DMS53 treated with DMSO at 0.1 percent for 48 hours (cell line): ENCODE results near the gene KLHL14.

ENCODE experiments used
- DNase-seq: peaks from one replicate; lab custom pipeline; 2025; ENCODE audit not compliant: unreplicated experiment; lab: John Stamatoyannopoulos, UW

Gene KLHL14

DNA sequence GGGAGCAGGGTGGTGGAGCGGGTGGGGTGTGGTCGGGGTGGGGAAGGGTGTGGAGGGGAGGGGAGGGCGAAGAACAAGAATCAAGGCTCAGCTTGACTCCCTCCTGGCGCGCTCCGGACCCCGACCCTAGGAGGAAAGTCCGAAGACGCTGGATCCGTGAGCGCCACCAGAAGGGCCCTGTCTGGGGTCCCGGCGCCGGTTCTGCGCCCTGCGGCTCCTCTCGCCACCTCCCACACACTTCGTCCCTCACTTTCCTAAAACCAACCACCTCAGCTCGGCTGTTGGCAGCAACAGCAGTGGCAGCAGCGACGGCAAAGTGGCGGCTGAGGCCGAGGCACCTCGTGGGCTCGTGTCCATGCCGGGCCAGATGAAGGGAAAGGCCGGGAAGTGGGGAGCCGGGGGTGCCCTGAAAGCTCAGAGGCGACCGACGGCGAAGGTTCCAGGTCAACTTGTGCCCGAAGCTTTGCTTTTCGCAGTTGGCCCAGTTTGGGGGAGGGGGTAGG is 2.1 kb downstream of the KLHL14 start:
- DNase-seq = no peak

DNA sequence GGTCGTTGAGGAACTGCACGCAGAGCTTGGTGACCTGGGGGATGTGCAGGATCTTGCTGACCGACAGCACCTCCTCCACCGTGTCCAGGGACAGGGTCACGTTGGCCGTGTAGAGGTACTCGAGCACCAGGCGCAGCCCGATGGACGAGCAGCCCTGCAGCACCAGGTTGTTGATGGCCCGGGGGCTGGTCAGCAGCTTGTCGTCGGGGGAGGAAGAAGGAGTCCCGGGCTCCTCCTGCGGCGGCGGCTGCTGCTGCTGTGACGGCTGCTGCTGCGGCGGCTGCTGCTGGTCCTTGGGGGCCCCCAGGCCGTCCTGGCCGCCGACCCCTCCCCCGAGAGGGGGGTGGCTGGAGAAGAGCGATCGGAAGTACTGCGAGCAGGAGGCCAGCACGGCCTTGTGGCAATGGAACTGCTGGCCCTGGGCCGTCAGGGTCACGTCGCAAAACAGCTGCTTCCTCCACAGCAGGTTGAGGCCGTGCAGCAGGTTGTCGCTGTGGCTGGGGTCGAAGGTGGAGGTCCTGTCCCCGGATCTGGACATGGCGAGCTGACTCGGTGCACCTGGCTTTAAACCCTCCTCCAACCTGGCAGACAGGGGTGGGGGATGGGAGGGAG is 2.7 kb downstream of the KLHL14 start:
- DNase-seq = peak; percentile 39

- DNase-seq = peak; percentile 51
These were observed 3.2 kb downstream of the KLHL14 start for GRCh38 chr18:32769586-32770053.

DNA sequence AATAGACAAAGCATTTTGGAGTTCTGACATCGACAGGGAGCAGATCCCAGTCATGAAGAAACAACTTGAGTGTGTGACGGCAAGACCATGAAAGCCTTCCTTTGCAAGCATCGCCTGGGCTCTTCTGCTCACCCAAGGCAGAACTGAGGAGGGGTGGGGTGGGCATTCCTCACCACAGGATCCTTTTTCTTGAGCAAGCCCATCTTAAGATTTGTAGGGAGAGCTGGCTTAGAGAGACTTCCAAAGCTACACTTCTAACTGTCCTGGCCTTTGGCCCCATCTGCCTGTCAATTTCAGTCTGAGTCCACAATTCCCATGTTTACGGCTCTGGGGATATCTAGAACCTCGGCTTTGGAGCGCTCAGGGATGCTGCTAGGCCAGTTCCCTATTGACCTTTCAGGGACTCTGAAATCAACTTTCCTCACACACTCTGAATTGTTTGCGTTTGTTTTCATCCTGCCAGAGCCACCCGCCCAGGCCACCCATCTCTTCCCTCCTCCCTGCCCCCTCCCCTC is 3.7 kb downstream of the KLHL14 start:
- DNase-seq = peak; percentile 51

- DNase-seq = no peak
These were observed 5.4 kb downstream of the KLHL14 start for GRCh38 chr18:32767400-32767799.

DNA sequence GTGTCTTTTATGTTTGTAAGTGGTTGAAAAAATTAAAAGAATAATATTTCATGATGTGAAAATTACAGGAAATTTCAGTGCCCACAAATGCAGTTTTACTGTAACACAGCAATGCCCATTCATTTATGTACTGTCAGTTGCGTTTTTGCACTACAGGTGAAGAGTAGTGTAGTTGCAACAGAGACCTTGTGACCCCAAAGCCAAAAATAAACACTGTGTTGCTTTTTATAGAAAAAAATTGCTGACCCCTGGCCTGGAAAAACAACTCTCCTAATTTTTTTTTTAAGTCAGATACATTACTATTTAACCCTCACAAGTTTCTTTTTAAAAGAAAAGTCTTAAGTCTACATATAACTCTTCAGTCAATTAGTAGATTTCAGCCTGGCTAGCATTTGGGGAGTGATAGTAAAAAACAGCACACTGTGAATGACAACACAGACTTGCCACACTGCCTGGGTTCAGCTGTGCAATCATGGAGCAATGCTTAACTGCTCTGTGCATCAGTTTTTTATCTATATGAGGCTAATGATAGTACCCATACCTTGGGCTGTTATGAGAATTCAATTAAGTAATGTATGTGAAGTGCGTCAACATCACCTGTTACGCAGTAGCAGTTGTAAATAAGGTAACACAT is 8.1 kb downstream of the KLHL14 start:
- DNase-seq = no peak

DNA sequence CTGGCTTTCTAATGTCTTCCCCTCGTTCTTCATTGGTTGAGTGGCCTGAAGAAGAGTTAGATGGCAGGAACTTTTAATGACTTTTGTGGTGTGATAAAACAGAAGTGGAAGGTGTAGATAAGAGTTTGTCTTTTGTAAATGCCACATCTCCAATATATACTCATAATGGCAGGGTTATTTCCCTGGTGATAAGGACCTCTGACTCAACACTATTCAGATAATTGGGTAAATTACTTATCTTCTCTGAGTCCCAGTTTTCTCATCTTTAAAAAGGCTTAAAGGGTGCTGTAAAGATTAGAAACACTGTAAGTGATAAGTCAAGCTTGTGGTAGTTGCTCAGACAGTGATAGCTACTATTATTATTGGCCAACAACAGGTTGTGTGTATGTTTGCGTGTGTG is 9.5 kb downstream of the KLHL14 start:
- DNase-seq = no peak

- DNase-seq = no peak
These were observed 11.6 kb downstream of the KLHL14 start for GRCh38 chr18:32761231-32761630.

DNA sequence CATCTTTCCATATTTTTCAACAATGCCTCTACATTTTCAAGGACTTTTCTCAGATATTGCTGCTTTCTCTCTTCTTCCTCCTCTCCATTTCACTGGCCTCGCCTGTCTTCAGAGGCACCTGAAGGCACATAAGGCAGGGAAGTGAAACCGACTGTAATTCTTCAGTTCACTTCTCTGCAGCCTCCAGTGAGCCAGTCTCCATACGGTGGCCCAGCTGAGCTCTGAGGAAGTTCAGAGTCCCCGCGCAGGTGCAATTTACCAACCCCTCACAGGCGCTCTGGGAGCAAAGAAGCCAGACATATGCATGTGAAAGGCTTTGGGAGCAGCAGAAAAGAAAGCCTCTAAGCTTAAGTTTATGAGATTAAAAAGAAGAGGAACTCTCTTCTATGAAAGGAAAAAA is 12.4 kb downstream of the KLHL14 start:
- no peak for DNase-seq

DNA sequence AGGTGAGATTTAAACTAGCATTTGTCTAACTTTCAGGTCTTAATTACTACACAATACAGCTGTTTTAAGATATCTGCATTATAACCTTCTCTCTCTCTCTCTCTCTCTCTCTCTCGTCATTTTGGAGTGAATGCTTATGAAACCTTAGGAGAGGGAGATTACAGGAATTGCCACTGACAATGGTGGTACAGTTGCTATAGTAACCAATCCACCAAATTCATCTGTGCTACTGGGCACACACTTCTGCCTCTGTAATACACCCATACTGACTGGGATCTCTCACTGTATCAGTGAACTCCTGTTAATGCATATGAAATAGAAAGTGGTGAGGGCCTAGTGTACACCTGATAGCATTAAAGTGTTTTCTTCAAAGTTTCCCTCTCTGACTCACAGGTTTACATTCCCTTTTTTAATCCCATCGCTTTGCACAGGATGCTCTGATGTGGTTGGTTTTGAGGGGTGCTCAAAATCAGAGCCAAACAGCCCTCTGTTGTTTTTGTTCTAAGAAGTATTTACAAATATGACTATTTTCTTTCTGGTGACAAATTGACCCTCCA is 13.1 kb downstream of the KLHL14 start:
- no peak for DNase-seq

- no peak for DNase-seq
These were observed 18.1 kb downstream of the KLHL14 start for GRCh38 chr18:32754508-32755263.

DNA sequence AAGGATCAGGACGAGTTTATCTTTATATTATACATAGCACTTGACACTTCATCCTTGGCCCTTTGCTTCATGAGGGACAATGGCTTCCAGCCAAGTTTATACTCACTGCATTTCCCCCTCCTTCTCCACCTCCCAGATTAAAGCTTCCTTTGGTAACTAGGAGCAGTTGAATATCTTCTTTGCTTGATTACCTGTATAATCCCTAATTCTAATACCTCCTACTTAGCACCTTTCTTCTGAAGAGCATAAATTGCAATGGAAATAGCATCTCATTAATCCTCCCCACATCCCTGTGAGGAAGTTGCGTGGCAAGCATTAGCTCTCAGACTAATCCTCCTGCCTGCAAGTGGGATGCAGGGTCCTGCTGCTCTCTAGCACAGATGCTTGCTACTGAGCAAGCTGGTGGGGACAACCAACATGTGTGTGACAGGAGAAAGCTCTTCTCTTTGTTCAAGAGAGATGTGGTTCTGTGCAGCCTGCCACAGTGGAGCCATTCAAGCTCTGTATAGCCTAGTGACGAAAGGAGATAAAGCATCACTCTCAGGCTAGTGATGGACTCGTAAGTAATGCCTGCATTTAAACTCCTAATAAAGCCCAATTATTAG is 19.1 kb downstream of the KLHL14 start:
- DNase-seq = no peak

DNA sequence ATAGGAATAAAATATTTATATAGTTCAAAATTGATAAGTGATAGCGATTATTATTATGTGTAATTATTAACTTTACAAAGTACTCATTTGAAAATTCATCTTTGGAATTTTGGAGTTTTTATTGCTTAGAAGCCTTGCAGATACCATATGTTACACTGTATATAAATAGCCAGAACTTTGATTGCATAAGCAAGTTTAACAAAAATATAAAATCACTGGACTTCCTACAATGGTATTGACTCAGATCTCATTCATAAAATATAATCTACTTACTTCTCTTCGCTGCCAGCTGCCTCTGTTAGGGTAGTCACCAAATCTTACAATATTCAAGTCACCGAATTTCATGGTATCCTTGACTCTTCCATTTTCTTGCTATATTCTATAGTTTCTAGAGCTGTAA is 22.5 kb downstream of the KLHL14 start:
- no peak for DNase-seq

- DNase-seq = no peak
These were observed 23.0 kb downstream of the KLHL14 start for GRCh38 chr18:32749809-32750208.

DNA sequence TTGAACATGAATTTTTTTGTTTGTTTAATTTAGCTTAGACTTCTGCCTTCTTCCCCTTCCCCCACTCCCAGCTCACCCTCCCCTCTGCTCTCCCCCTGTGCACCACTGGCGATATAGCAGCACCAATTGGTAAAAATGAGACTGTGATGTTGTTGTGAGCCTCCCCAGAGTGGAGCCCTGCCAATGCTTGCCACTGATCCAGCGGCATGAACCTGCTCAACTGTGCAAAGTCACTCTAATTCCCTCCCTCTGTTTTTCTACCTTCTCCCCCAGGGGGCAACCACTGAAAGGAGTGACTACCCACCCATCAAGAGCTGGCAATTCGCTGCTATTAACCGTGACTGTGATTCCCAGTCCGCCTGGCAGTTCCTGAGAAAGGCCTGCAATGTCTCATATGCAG is 30.2 kb downstream of the KLHL14 start:
- DNase-seq = no peak

- peak; percentile 72 for DNase-seq
These were observed 37.0 kb downstream of the KLHL14 start for GRCh38 chr18:32735781-32736180.

GRCh38 chr18:32734442-32734841 is 38.4 kb downstream of the KLHL14 start:
- no peak for DNase-seq

DNA sequence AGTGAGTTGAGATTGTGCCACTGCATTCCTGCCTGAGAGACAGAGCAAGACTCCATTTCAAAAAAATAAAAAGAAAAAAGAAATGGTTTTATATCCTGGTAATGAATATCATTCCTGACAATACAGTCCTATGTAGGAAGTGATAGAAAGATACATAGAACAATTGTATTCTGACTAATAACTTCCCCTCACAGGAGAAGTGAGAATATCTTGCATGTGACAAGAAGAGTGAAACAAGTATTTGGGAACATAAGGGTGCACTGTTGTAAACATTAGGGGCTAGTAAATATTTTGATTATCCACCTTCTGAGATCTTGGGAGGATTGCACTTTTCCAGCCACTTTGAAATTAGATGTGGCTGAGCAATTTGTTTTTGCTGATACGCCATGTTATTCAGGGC is 40.7 kb downstream of the KLHL14 start:
- DNase-seq = no peak

GRCh38 chr18:32730620-32731091 is 42.2 kb downstream of the KLHL14 start:
- peak; percentile 60 for DNase-seq

- peak; percentile 33 for DNase-seq
These were observed 42.8 kb downstream of the KLHL14 start for GRCh38 chr18:32730068-32730467.
